Psoas muscle (tissue), 8 donors: ENCODE data around the gene UNC45B. TPM values are rescaled to one million over a fixed set of nuclear protein-coding genes. Genes with fewer than 3 reads are reported as not detected.

Source experiments
- ATAC-seq, 4 donors: fragments of 200-7000 bp; cut with Tn5 transposase; one replicate each; pipeline ENCODE4 v1.9.1; 2020; ENCODE audit warnings: moderate library complexity in 3 of 4, mild to moderate bottlenecking in 2 of 4
- DNase-seq, 2 donors: peaks; one replicate each; pipeline ENCODE4 v3.0.0-alpha.2; 2020
- H3K27ac ChIP-seq: fragments of 200-600 bp; one replicate; pipeline ENCODE4 v1.8.0; 2022
- H3K27me3 ChIP-seq, 3 donors: fragments of 200-600 bp in 1 of 3; one replicate each; pipeline versions ENCODE4 v1.6.1 to v1.8.0; 2013 to 2022; ENCODE audit warnings: low read length in 2 of 3, mild to moderate bottlenecking in 2 of 3, moderate library complexity in 1 of 3; ENCODE audit not compliant: insufficient read depth in 3 of 3
- H3K36me3 ChIP-seq, 2 donors: fragments of 200-600 bp in 1 of 2; one replicate each; pipeline versions ENCODE4 v1.6.1 to v1.8.0; 2013 to 2022; ENCODE audit warnings: low read depth in 1 of 2, mild to moderate bottlenecking in 1 of 2, moderate library complexity in 1 of 2; ENCODE audit not compliant: insufficient read depth in 1 of 2
- H3K4me1 ChIP-seq: fragments of 200-600 bp; one replicate; pipeline ENCODE4 v1.8.0; 2022
- H3K4me3 ChIP-seq: fragments of 200-600 bp; one replicate; pipeline ENCODE4 v1.8.0; 2022; ENCODE audit warnings: mild to moderate bottlenecking
- H3K9me3 ChIP-seq: fragments of 200-600 bp; one replicate; pipeline ENCODE4 v1.8.0; 2022
- WGBS, 3 donors: extraction: QIAGEN DNeasy Blood & Tissue Kit; methylation state at CpG; one replicate each; pipeline versions ENCODE4 v1.1.6 to v1.1.7; 2013; 5-methylcytosine and 5-hydroxymethylcytosine counted together
- intact Hi-C, 2 donors: fragments of 100-400 bp; cut with DNase I; formaldehyde crosslinking; loops; one replicate each; pipeline versions ENCODE4 v1.11.0 to v1.14.2; 2022
- polyA plus RNA-seq, 3 donors: library from polyadenylated mRNA; stranded (reverse); fragments of 200-250 nt; gene quantifications; one replicate each; pipeline ENCODE4 v1.2.3, GENCODE V29; 2013
- total RNA-seq, 4 donors: library from RNA; stranded (reverse); fragmentation: NEBNext Ultra II Directional in 2 of 4; extraction: Animal tissue kit (Norgen Biotek cat#: 25700) in 2 of 4; gene quantifications; one replicate each; pipeline versions ENCODE4 v1.2.1 to v1.2.4, GENCODE V29; 2021 to 2023
- TF ChIP-seq, protein P1 (sequence below): fragments of 200-600 bp; IDR thresholded peaks from one replicate; pipeline ENCODE4 v1.8.0; 2022; ENCODE audit warnings: antibody characterized with exemption
- donor health status: healthy with polysubstance abuse.
- donor health status: DM: no; HTN: no; CAD: no; lungs with moderate emphysema.
- donor health status: Bipolar disorder and iron deficiency.
- donor health status: healthy.
- donor health status: DM: yes; HTN: yes; CAD: no.
- donor health status: DM: no; HTN: no; CAD: no.
- donor health status: DM: no; HTN: no; CAD: no.
- donor health status: DM: yes; HTN: yes; CAD: no.

Gene UNC45B
- total and polyA plus RNA-seq, 7 donors = 6.2 to 395 (median 109) TPM

DNA sequence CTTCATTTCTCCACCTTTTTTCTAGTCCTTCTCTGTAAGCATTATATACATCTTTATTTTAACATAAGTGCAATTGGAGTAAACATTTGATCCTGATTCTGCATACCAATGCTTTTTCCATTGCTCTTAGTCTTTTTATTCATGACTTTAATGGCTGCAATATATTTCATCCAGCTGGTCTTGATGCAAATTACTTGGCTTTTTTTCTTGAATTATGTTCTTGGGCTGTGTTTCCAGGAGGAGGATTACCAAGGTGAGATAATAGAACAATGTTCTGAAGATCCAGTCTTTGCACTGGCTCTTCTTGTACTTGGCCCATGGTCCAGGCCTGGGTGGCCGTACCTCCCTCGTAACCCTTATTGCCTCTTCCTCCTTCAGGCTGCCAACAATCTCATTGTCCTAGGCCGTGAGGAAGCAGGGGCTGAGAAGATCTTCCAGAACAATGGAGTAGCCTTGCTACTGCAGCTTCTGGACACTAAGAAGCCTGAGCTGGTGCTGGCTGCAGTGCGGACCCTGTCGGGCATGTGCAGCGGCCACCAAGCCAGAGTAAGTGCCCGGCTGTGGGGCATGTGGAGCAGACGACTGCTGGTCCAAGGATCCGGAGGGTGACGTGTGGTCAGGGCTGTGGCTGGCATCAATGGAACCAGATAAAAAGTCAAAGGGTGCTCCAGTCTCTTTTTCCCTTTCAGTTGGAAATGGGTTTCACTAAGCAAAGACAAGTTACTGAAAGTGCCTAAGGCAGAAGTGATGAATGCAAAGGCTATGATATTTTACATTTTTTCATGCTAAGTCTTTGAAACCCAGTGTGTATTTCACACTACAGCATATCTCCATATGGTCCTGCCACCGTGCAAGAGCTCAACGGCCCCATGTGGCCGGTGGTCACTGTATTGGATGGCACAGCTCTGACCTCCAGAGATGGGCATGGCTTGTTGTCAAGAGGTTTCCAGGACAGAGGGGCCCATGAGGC is 6.9 kb downstream of the UNC45B start:
- intact Hi-C loops = no loop called here
- Histone ChIP-seq H3K27ac (no peak overlapping the region), H3K4me1 (peaks cover 15% of the 10 kb centered on the region), H3K4me3 (no peak overlapping the region), H3K36me3 (peaks cover under 1 to 100% of the 10 kb centered on the region in 2 donors), H3K9me3 (no peaks in the 10 kb centered on the region), H3K27me3 (no peaks in the 10 kb centered on the region)
- DNase-seq (no peak), ATAC-seq (no peak)
- TF ChIP-seq, protein P1, sequence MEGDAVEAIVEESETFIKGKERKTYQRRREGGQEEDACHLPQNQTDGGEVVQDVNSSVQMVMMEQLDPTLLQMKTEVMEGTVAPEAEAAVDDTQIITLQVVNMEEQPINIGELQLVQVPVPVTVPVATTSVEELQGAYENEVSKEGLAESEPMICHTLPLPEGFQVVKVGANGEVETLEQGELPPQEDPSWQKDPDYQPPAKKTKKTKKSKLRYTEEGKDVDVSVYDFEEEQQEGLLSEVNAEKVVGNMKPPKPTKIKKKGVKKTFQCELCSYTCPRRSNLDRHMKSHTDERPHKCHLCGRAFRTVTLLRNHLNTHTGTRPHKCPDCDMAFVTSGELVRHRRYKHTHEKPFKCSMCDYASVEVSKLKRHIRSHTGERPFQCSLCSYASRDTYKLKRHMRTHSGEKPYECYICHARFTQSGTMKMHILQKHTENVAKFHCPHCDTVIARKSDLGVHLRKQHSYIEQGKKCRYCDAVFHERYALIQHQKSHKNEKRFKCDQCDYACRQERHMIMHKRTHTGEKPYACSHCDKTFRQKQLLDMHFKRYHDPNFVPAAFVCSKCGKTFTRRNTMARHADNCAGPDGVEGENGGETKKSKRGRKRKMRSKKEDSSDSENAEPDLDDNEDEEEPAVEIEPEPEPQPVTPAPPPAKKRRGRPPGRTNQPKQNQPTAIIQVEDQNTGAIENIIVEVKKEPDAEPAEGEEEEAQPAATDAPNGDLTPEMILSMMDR = no peak
- 77 to 89% (median 83%) methylated on average over 13 of the region's 13 CpGs for WGBS, 3 donors

GRCh38 chr17:35155246-35155645 is 7.6 kb downstream of the UNC45B start:
- Histone ChIP-seq H3K9me3 (no peaks in the 10 kb centered on the region), H3K27ac (no peak overlapping the region), H3K36me3 (peaks cover 2 to 100% of the 10 kb centered on the region in 2 donors), H3K4me3 (no peak overlapping the region), H3K4me1 (peaks cover 7% of the 10 kb centered on the region), H3K27me3 (no peaks in the 10 kb centered on the region)
- ATAC-seq (no peak), DNase-seq (no peak)
- intact Hi-C loops = no loop called here
- WGBS, 3 donors = 92 to 97% (median 94%) methylated on average over 7 of the region's 7 CpGs
- TF ChIP-seq, protein P1 = no peak

DNA sequence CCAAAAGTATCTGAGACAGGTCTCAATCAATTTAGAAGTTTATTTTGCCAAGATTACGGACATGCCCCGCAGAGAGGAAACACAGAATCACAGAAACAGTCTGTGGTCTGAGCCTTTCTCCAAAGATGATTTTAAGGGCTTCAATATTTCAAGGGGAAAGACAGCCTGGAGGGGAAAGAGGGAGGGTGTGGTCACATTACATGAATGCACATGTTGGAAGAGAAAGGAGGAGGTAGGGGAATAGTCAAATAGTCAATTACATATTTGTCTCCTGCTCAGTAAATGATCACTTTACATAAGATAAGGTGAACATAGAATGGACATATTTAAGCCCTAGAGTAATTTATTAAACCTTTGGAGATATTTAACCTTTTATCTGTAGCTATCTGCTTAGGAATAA is 12.3 kb downstream of the UNC45B start:
- H3K9me3 ChIP-seq = no peaks in the 10 kb centered on the region
- H3K27me3 ChIP-seq = no peaks in the 10 kb centered on the region
- 92 to 94% (median 93%) methylated on average over 2 of the region's 2 CpGs for WGBS, 3 donors
- TF ChIP-seq, protein P1 = no peak
- no peak overlapping the region for H3K4me3 ChIP-seq
- peaks cover 2 to 100% of the 10 kb centered on the region in 2 donors for H3K36me3 ChIP-seq
- H3K4me1 ChIP-seq = no peaks in the 10 kb centered on the region
- intact Hi-C loops = no loop called here
- no peak for ATAC-seq
- DNase-seq = no peak
- no peak overlapping the region for H3K27ac ChIP-seq

DNA sequence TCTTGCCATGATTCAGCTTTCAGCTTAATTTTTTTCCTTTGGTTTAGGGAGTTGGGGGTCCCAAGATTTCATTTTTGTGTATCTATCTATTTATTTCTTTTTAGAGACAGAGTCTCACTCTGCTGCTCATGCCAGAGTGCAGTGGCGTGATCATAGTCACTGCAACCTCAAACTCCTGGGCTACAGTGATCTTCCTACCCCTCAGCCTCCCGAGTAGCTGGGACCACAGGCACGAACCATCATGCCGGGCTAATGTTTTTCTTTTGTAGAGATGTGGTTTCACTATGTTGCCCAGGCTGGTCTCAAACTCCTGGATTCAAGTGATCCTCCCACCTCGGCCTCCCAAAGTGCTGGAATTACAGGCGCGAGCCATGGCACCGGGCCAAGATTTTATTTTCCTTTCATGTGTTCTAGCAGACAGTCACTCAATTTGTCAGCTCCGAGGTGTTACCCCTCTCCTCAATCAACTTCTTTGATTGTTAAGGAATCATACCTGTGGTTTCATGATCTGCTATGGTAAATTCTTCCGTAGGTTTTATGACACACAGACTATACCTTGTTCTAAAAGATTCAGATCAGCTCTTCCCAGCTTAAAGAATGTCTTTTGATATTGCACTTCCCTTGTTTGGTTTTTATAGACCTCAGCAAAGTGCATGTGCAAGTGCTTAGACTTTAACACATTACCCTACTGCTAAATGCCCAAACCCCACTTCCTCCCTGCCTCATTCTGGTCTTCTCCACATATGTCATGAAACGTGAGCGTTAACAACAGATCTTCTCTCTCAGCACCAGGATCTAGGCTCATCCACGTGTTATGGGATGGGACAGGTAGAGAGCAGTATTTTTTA is 13.0 kb downstream of the UNC45B start:
- DNase-seq (no peak), ATAC-seq (no peak)
- WGBS, 3 donors = 77 to 85% (median 79%) methylated on average over 13 of the region's 13 CpGs
- intact Hi-C loops = no loop called here
- Histone ChIP-seq H3K9me3 (no peaks in the 10 kb centered on the region), H3K36me3 (peaks cover 2 to 100% of the 10 kb centered on the region in 2 donors), H3K4me1 (no peaks in the 10 kb centered on the region), H3K27me3 (no peaks in the 10 kb centered on the region), H3K27ac (no peak overlapping the region), H3K4me3 (no peak overlapping the region)
- TF ChIP-seq, protein P1 = no peak
